ENCODE results near the gene LRRC72. TPM values are rescaled to one million over a fixed set of nuclear protein-coding genes. Genes with fewer than 3 reads are reported as not detected.
"Not testable (repeated sequence)": the region's sequence is repeated elsewhere in the genome, so short reads cannot be mapped to it uniquely, and the experiment has no call there.

LRRC72 gene
- total RNA-seq, 2 donors from 2014 or later, result not detected

DNA sequence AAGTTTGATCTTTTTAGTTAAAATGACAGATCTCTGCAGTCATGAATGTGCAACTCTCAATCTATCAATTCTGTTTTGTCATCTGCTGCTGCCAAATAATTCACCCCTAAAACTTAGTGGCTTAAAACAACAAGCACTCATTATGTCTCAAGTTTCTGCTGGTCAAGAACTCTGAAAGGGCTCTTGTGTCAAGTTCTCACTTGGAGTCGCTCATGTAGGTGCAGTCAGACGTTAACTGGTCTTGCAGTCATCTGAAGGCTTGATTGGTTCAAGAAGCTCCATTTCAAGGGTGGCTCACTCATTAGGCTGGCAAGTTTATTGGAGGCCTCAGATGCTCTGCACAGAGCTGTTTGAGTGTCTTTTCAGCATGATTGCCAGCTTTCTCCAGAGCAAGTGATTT lies 28.5 kb upstream of the LRRC72 start:
- ATAC-seq, result no peak
- H3K4me1 ChIP-seq, result no peaks in the 10 kb centered on the region
- no peak overlapping the region for H3K4me3 ChIP-seq
- WGBS, 2 donors, result 72 to 91% methylated on average over 2 of the region's 2 CpGs
- H3K36me3 ChIP-seq (replicated peaks in 1 of 2; ENCODE audit: insufficient read depth in 1 of 2, low read depth in 2 of 2), result no peaks in the 10 kb centered on the region
- intact Hi-C loops (cut with DNase I), result no loop called here
- H3K27ac ChIP-seq, result no peak overlapping the region
- DNase-seq, result no peak
- no peaks in the 10 kb centered on the region for H3K9me3 ChIP-seq
- no peaks in the 10 kb centered on the region for H3K27me3 ChIP-seq
- TF ChIP-seq, protein P1, sequence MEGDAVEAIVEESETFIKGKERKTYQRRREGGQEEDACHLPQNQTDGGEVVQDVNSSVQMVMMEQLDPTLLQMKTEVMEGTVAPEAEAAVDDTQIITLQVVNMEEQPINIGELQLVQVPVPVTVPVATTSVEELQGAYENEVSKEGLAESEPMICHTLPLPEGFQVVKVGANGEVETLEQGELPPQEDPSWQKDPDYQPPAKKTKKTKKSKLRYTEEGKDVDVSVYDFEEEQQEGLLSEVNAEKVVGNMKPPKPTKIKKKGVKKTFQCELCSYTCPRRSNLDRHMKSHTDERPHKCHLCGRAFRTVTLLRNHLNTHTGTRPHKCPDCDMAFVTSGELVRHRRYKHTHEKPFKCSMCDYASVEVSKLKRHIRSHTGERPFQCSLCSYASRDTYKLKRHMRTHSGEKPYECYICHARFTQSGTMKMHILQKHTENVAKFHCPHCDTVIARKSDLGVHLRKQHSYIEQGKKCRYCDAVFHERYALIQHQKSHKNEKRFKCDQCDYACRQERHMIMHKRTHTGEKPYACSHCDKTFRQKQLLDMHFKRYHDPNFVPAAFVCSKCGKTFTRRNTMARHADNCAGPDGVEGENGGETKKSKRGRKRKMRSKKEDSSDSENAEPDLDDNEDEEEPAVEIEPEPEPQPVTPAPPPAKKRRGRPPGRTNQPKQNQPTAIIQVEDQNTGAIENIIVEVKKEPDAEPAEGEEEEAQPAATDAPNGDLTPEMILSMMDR (IDR thresholded peaks at IDR 0.05), result no peak
- no peak for TF ChIP-seq POLR2A (IDR thresholded peaks at IDR 0.05)

DNA sequence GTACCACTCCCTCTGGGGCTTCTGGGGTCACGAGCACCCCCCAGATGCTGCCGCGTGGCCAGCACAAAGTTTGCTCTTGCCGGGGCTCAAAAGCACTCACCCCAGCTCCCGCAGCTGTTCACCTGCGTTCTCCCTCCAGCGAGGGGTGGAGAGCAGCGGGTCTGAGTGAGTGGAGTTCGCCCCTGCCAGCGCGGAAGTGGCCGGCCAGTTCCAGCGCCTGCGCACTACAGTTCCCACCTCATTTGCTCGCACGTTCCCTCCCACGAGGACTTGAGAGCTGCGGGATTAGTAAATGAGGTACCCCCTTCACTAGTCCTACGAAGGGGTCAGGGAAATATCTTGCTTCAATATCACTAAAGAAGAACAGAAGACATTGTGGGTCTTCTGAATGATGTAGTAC lies 24.3 kb upstream of the LRRC72 start:
- TF ChIP-seq, protein P1 (IDR thresholded peaks at IDR 0.05), result no peak
- no peak for TF ChIP-seq POLR2A (IDR thresholded peaks at IDR 0.05)
- intact Hi-C loops (cut with DNase I), result no loop called here
- no peaks in the 10 kb centered on the region for H3K4me1 ChIP-seq
- 92% methylated on average over 16 to 19 of the region's 19 CpGs for WGBS, 2 donors
- no peaks in the 10 kb centered on the region for H3K9me3 ChIP-seq
- ATAC-seq (no peak), DNase-seq (no peak)
- no peaks in the 10 kb centered on the region for H3K27me3 ChIP-seq
- H3K27ac ChIP-seq, result no peak overlapping the region
- H3K36me3 ChIP-seq (replicated peaks in 1 of 2; ENCODE audit: insufficient read depth in 1 of 2, low read depth in 2 of 2), result no peaks in the 10 kb centered on the region
- no peak overlapping the region for H3K4me3 ChIP-seq

DNA sequence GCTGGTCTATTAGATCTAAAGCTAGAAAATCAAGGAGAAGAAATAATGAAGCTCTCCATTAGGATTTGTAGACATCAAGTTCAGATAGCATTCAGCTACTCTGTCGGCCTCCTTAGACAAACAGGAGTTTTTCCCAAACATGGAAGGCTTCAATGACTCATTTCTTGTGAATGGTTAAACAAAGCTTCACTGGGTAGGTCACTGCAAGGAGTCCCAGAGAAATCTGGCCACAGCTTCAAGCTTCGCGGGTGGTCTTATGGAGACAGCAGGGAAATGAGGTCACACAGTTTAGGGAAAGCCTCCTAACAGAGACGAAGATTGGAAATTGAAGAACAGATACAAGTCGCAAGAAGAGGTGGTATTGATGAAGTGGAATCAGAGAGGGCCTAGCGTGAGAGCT lies 22.6 kb upstream of the LRRC72 start:
- Histone ChIP-seq H3K27ac (no peak overlapping the region), H3K27me3 (no peaks in the 10 kb centered on the region), H3K4me1 (no peaks in the 10 kb centered on the region), H3K9me3 (no peaks in the 10 kb centered on the region), H3K4me3 (no peak overlapping the region), H3K36me3 (replicated peaks in 1 of 2; ENCODE audit: insufficient read depth in 1 of 2, low read depth in 2 of 2) (no peaks in the 10 kb centered on the region)
- WGBS, 2 donors, result 71 to 73% methylated on average over 6 of the region's 6 CpGs
- ATAC-seq (no peak), DNase-seq (no peak)
- intact Hi-C loops (cut with DNase I), result no loop called here
- TF ChIP-seq, protein P1 (IDR thresholded peaks at IDR 0.05), result no peak
- TF ChIP-seq POLR2A (IDR thresholded peaks at IDR 0.05), result no peak

DNA sequence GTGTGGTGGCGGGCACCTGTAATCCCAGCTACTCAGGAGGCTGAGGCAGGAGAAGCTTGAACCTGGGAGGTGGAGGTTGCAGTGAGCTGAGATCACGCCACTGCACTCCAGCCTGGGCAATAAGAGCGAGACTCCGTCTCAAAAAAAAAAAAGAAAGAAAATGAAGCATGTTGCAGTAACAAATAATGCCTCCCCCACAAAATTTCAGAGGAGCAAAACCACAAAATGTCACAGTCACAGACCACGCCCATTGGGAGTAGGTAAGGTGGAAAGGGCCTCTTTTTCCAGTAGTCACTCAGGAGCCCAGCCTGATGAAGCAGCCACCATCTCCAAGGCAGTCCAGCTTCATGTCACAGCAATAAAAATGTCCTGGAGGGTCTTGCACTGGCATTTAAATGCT lies 20.2 kb upstream of the LRRC72 start:
- H3K4me3 ChIP-seq; ATAC-seq; H3K27ac ChIP-seq; H3K27me3 ChIP-seq; intact Hi-C loops (cut with DNase I); DNase-seq; H3K4me1 ChIP-seq; H3K9me3 ChIP-seq; H3K36me3 ChIP-seq (replicated peaks in 1 of 2; ENCODE audit: insufficient read depth in 1 of 2, low read depth in 2 of 2): not testable (repeated sequence)
- 69 to 90% methylated on average over 5 of the region's 5 CpGs for WGBS, 2 donors

DNA sequence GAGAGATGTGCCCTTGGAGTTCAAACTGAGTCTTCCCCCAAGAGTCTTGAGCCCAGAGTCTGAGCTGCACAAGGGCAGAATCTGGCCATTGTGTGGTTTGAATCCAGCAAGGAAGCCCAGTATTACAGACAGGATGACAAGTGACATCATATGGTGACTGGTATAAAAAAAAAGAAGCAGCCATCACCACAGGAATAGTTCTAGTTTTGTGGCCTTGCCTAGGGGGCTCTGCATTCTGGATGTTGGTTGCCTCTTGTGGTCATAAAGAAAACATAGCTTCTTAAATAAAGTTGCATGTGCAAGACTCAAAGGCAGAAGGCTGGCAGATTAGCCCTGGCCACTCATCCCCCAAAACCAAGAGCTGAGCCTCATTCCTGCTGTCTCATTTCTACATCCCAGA lies 16.8 kb upstream of the LRRC72 start:
- no peak for ATAC-seq
- intact Hi-C loops (cut with DNase I), result no loop called here
- TF ChIP-seq, protein P1 (IDR thresholded peaks at IDR 0.05), result no peak
- no peak for TF ChIP-seq POLR2A (IDR thresholded peaks at IDR 0.05)

More for the DNA sequence above, 16.8 kb upstream of the LRRC72 start:
- no peaks in the 10 kb centered on the region for H3K36me3 ChIP-seq (replicated peaks in 1 of 2; ENCODE audit: insufficient read depth in 1 of 2, low read depth in 2 of 2)
- no peak overlapping the region for H3K4me3 ChIP-seq
- H3K27me3 ChIP-seq, result no peaks in the 10 kb centered on the region
- H3K9me3 ChIP-seq, result no peaks in the 10 kb centered on the region
- H3K27ac ChIP-seq, result no peak overlapping the region
- DNase-seq, result no peak
- no peaks in the 10 kb centered on the region for H3K4me1 ChIP-seq
